NOMO-1 treated with dmso at 0.1 percent for 144 hours (cell line): ENCODE measurements around the gene MRPL18.
"Not testable (repeated sequence)": the region's sequence is repeated elsewhere in the genome, so short reads cannot be mapped to it uniquely, and the experiment has no call there.

ENCODE experiments used
- DNase-seq: peaks from one replicate; lab custom pipeline; 2025; ENCODE audit not compliant: unreplicated experiment; lab: John Stamatoyannopoulos, UW

MRPL18 gene

DNA sequence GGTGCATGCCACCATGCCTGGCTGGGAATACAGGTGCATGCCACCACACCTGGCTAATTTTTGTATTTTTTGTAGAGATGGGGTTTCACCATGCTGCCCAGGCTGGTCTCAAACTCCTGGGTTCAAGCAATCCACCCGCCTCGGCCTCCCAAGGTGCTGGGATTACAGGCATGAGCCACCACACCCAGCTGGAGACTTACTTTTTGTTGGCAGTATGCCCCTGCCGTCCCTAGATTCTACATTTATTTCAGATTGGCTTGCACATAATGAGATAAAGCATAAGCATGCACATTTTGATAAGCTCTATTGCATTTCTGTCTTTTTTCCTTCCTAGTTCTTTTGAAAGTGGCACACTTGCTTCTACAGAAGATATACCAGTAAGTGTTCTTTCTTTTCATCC is 26.5 kb downstream of the MRPL18 start:
- DNase-seq = not testable (repeated sequence)

DNA sequence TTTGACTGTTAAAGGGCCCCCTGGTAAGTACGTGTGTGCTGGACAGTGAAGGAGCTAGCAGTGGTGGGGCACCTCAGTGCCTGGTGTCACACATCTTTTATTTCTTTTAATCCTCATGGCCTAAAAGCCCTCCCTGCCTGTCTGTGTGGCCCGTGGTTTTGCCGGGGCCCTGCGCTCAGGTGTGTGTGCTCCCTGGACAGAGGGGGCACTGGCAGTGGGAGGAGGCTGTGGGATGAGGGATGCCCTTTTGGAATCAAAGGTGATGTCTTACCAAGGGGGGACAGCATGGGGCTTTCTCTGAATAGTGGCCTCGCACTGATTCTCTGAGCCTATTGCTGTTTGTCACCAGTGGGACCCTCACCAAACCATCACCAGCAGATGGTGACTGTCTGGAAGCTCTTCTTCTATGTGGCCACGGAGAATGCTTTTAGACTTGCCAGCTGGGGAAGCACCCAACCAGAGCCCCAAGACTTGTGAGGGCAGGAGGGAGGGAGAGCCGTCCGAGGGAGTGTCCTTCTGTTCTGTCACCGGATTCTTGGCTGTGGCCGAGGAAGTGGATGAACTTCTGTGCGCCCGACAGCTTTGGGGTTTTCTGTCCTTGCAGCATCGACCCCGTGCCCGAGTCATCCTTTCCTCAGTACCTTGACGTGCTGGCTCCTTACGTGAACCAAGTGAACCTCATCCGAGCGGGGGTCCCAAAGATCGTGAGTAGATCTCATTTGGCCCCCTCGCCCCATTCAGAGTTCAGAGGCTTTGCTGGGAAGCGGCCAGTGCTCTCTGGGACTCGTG is 27.9 kb downstream of the MRPL18 start:
- no peak for DNase-seq

DNA sequence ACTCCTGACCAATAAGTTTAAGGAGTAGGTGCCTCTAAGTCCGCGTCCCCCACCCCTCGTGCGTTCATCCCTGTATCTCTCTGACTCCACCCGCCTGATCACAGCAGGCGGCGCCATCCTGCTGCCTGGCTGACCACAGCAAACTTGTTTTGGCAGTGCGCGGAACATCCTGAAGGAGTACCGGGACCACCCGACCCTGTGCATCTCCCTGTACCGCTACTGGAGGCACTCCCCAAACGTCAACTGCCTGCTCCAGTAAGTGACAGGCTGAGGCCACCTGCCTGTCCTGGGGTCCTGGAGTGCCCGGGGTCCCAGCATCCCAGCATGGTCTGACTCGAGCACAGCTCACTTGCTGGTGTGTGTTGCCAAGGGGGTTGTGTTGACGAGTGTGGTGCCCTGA is 28.8 kb downstream of the MRPL18 start:
- no peak for DNase-seq

DNA sequence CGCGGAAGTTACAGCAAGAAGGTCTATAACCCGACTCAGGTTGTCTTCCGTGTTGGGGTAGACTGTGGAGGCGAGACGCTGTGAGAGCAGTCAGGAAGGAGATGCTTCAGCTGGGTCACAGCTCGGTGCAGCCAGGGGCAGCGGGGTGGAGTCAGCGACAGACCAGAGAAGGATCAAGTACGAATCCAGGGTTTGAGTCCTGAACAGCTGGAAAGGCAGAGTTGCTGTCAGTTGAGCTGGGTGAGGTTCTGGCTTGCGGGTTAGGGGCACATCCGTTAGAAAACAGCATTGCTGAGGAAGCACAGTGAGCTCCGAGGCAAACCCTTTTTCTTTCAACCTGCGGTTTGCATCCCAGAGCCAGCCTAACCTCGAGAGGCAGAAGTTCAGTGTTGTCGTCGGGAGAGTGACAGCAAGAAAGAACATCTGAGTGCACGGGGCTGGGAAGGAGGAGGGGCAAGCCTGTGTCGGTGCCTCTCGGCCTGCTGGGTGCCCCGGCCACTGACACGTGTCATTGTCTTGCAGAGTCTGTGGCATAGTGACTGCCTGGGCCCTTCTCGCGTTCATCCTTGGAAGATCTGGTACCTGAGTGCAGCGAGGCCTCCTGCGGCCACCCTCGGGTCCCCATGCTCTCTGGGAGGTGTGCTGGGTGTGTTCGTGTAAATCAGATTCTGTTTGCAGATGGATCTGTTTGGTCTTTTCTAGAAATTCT is 29.8 kb downstream of the MRPL18 start:
- peak; percentile 86 for DNase-seq

DNA sequence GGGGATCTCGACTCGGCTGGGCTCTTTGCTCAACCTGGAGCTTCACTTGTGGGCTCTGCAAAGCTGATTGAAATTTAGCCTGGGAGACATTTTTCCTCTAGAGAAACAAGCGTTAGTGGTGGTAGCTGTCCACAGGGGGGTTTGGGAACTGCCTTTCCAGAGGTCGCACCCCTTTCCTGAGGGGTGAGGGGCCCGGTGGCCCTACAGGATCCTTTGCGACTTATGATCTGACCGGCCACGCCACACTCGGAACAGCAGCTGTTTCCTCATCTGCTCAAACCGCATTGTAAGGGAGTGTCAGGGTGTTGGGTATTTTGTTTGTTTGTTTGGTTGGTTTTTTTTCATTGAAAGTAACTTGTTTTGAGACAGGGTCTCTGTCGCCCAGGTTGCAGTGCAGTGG is 30.9 kb downstream of the MRPL18 start:
- no peak for DNase-seq

- no peak for DNase-seq
These were observed 31.5 kb downstream of the MRPL18 start for GRCh38 chr6:159821726-159822125.

DNA sequence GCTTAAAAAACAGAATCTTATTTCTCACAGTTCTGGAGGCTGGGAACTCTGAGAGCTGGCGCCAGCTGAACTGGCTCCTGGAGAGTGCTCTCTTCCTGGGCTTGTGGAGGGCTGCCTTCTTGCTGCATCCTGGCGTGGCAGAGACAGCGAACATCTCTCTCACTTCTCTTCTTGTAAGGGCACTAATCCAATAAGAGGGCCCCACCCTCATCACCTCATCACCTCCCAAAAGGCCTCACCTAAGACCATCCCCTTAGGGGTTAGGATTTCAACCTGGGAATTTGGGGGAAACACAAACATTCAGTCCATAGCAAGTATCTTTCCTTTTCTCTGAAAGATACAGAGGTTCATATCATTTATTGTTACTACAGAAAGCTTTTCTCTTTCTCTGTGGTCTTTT is 33.7 kb downstream of the MRPL18 start:
- DNase-seq = no peak

- DNase-seq = not testable (repeated sequence)
These were observed 34.4 kb downstream of the MRPL18 start for GRCh38 chr6:159824690-159825089.

- DNase-seq = no peak
These were observed 35.7 kb downstream of the MRPL18 start for GRCh38 chr6:159826004-159826403.

GRCh38 chr6:159826968-159827647 is 36.8 kb downstream of the MRPL18 start:
- DNase-seq = no peak

GRCh38 chr6:159828074-159828473 is 37.8 kb downstream of the MRPL18 start:
- no peak for DNase-seq

- DNase-seq = peak; percentile 61
These were observed 39.3 kb downstream of the MRPL18 start for GRCh38 chr6:159829526-159829925.

GRCh38 chr6:159830501-159831372 is 40.5 kb downstream of the MRPL18 start:
- DNase-seq = no peak

DNA sequence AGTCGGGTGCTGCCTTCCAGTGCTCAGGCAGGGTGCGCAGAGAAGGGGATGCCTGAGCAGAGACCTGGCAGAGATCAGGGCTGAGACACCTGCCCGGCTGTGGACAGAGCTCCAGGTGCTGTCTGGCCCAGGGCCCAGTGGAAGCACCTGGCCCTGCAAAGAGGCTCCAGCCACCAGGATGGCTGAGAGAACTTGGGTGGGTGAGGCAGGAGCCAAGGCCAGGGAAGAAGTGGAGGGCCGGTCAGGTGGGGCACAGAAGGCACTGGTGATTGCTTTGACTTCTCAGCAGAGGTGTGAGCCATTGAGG is 41.1 kb downstream of the MRPL18 start:
- no peak for DNase-seq

DNA sequence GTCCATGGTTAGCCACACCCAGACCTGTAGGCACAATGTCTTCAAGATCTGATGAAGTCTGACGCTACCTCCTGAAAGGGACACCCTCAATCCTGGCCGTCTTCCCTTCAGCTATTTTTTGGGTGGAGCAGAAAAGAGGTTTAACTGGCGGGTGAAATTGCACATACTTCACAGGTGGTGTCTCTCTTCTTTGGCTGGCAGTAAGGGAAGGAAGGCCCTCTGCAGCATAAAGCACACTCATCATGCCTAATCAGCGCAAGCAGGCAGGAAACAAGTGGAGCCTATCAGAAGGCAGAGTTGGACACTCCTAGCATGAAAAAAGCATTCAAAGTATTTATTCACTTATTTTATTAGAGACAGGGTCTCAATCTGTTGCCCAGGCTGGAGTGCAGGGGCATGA is 42.7 kb downstream of the MRPL18 start:
- no peak for DNase-seq

GRCh38 chr6:159833556-159833955 is 43.3 kb downstream of the MRPL18 start:
- no peak for DNase-seq

- DNase-seq = no peak
These were observed 43.8 kb downstream of the MRPL18 start for GRCh38 chr6:159833997-159834603.

DNA sequence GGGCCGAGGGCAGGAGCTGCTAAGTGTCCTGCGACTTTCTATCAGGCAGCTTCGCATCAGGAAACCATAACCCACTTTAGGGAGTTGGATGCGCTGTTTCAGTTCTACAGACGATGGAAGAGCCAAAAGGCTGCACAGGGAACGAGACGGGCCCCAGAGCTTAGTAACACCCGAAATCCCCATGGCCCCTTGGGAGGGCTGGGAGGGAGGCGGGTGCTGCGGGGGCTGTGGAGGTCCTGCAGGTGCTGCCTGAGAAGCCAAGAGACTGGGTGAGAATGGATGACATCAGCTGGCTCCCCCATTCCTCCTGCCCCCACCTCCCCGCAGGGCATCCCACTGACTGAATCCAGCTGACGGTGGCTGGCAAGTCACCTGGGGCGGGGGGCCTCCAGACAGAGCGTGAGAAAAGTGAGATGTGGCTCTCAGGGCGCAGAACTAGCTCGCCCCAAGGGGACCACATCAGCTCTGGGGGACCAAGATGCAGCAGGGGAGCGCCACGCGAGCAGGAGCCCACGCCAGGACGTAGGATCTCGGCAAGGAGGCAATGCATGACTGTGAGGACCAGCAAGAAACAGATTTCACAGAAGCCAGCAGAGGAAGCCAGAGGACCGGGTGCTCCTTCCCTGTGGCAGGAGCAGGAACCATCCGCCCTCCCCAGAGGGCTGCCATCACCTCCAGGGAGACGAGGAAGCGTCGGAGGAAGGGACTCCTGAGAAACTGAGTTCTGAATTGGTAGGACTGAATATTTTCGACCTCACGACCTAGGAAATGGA is 46.6 kb downstream of the MRPL18 start:
- no peak for DNase-seq

- no peak for DNase-seq
These were observed 47.2 kb downstream of the MRPL18 start for GRCh38 chr6:159837511-159837910.
